Skeletal muscle tissue (tissue), 4 donors: ENCODE results near the gene KISS1R. TPM values are rescaled to one million over a fixed set of nuclear protein-coding genes. Genes with fewer than 3 reads are reported as not detected.
"Not testable (repeated sequence)": the region's sequence is repeated elsewhere in the genome, so short reads cannot be mapped to it uniquely, and the experiment has no call there.

Experiments used
- H3K27ac ChIP-seq: one replicate; pipeline ENCODE4 v1.7.0; 2013; ENCODE audit warnings: mild to moderate bottlenecking, low read depth, low read length, inconsistent platforms
- H3K27me3 ChIP-seq, 3 donors: one replicate each; pipeline ENCODE4 v1.7.0; 2013; ENCODE audit warnings: low read length in 3 of 3; ENCODE audit not compliant: control insufficient read depth in 3 of 3, insufficient read depth in 3 of 3
- H3K36me3 ChIP-seq, 3 donors: one replicate each; pipeline ENCODE4 v1.7.0; 2013; ENCODE audit warnings: low read length in 3 of 3; ENCODE audit not compliant: control insufficient read depth in 3 of 3, insufficient read depth in 3 of 3
- H3K4me1 ChIP-seq, 3 donors: one replicate each; pipeline ENCODE4 v1.7.0; 2013; ENCODE audit warnings: low read length in 3 of 3, mild to moderate bottlenecking in 3 of 3; ENCODE audit not compliant: control insufficient read depth in 3 of 3, insufficient read depth in 3 of 3
- H3K4me3 ChIP-seq, 3 donors: one replicate each; pipeline ENCODE4 v1.7.0; 2013; ENCODE audit warnings: low read length in 3 of 3
- H3K9ac ChIP-seq, 3 donors: one replicate each; pipeline ENCODE4 v1.7.0; 2013; ENCODE audit warnings: low read length in 3 of 3, mild to moderate bottlenecking in 3 of 3, moderate library complexity in 2 of 3, low read depth in 1 of 3
- H3K9me3 ChIP-seq, 3 donors: one replicate each; pipeline ENCODE4 v1.7.0; 2013; ENCODE audit warnings: low read length in 3 of 3; ENCODE audit not compliant: control insufficient read depth in 3 of 3
- total RNA-seq: library from RNA; depleted of rRNA; stranded (reverse); fragments of >200 nt; gene quantifications from one replicate; pipeline ENCODE4 v1.2.3, GENCODE V29; 2014
- donor health status: Osteomylitis.

Gene KISS1R
- total RNA-seq, 1 donor from 2014 or later, result not detected

GRCh38 chr19:954272-954671 is 37.1 kb downstream of the KISS1R start:
- Histone ChIP-seq H3K36me3 (no peaks in the 10 kb centered on the region), H3K9ac (no peak overlapping the region), H3K4me3 (no peak overlapping the region), H3K9me3 (no peaks in the 10 kb centered on the region), H3K27me3 (peaks cover 6 to 27% (median 21%) of the 10 kb centered on the region in 3 donors), H3K27ac (no peak overlapping the region), H3K4me1 (peaks cover 0 to 2% (median 0%) of the 10 kb centered on the region in 3 donors)

GRCh38 chr19:954672-955494 is 37.8 kb downstream of the KISS1R start:
- Histone ChIP-seq H3K27me3 (peaks cover 6 to 27% (median 21%) of the 10 kb centered on the region in 3 donors), H3K9me3 (no peaks in the 10 kb centered on the region), H3K9ac (no peak overlapping the region), H3K36me3 (no peaks in the 10 kb centered on the region), H3K27ac (no peak overlapping the region), H3K4me3 (no peak overlapping the region), H3K4me1 (peaks cover 0 to 2% (median 0%) of the 10 kb centered on the region in 3 donors)

- Histone ChIP-seq H3K27ac (no peak overlapping the region), H3K9ac (no peak overlapping the region), H3K4me1 (no peaks in the 10 kb centered on the region), H3K4me3 (no peak overlapping the region), H3K27me3 (peaks cover 12 to 32% (median 21%) of the 10 kb centered on the region in 3 donors), H3K9me3 (no peaks in the 10 kb centered on the region), H3K36me3 (no peaks in the 10 kb centered on the region)
These were observed 39.0 kb downstream of the KISS1R start for GRCh38 chr19:955803-956765.

GRCh38 chr19:956766-957440 is 39.8 kb downstream of the KISS1R start:
- H3K27me3 ChIP-seq, result peaks cover 12 to 32% (median 21%) of the 10 kb centered on the region in 3 donors
- H3K9ac ChIP-seq, result no peak overlapping the region
- no peak overlapping the region for H3K27ac ChIP-seq
- H3K36me3 ChIP-seq, result no peaks in the 10 kb centered on the region
- no peaks in the 10 kb centered on the region for H3K4me1 ChIP-seq
- H3K9me3 ChIP-seq, result no peaks in the 10 kb centered on the region
- no peak overlapping the region for H3K4me3 ChIP-seq

GRCh38 chr19:957578-957977 is 40.4 kb downstream of the KISS1R start:
- H3K9ac ChIP-seq, H3K4me3 ChIP-seq, H3K27ac ChIP-seq, H3K36me3 ChIP-seq, H3K4me1 ChIP-seq, H3K9me3 ChIP-seq: not testable (repeated sequence)
- H3K27me3 ChIP-seq, result peaks cover 12 to 32% (median 21%) of the 10 kb centered on the region in 3 donors

- Histone ChIP-seq H3K4me1 (no peaks in the 10 kb centered on the region), H3K9me3 (no peaks in the 10 kb centered on the region), H3K4me3 (no peak overlapping the region), H3K27ac (no peak overlapping the region), H3K9ac (no peak overlapping the region), H3K27me3 (peaks cover 12 to 25% (median 14%) of the 10 kb centered on the region in 3 donors), H3K36me3 (peaks cover 0 to 1% (median 0%) of the 10 kb centered on the region in 3 donors)
These were observed 42.1 kb downstream of the KISS1R start for GRCh38 chr19:958967-959855.

- Histone ChIP-seq H3K9me3 (no peaks in the 10 kb centered on the region), H3K4me3 (no peak overlapping the region), H3K27ac (no peak overlapping the region), H3K4me1 (no peaks in the 10 kb centered on the region), H3K9ac (no peak overlapping the region), H3K27me3 (peaks cover 10 to 22% (median 12%) of the 10 kb centered on the region in 3 donors), H3K36me3 (peaks cover 0 to 5% (median under 1%) of the 10 kb centered on the region in 3 donors)
These were observed 42.9 kb downstream of the KISS1R start for GRCh38 chr19:960020-960419.

GRCh38 chr19:960601-960938 is 43.4 kb downstream of the KISS1R start:
- H3K9me3 ChIP-seq, result no peaks in the 10 kb centered on the region
- H3K27me3 ChIP-seq, result peaks cover 5 to 24% (median 6%) of the 10 kb centered on the region in 3 donors
- H3K36me3 ChIP-seq, result peaks cover 0 to 8% (median 2%) of the 10 kb centered on the region in 3 donors
- H3K9ac ChIP-seq, result no peak overlapping the region
- H3K27ac ChIP-seq, result no peak overlapping the region
- H3K4me3 ChIP-seq, result no peak overlapping the region
- no peaks in the 10 kb centered on the region for H3K4me1 ChIP-seq
